GM23338 (cell line): Measurements from ENCODE around the gene FANCB. TPM values are rescaled to one million over a fixed set of nuclear protein-coding genes. Genes with fewer than 3 reads are reported as not detected.
A peak's percentile ranks its signal among the peaks of the same experiment; 100 is the strongest.

ENCODE experiments used
- ATAC-seq: fragments of 200-7000 bp; cut with Tn5 transposase; 3 replicates; pipeline ENCODE4 v1.9.1; 2020
- DNase-seq: peaks from one replicate; pipeline ENCODE4 v3.0.0-alpha.2; 2015; ENCODE audit warnings: low spot score
- H2AFZ ChIP-seq: fragments of 200-600 bp; sonication (generic); 2 replicates; pipeline ENCODE4 v1.8.0; 2016; ENCODE audit warnings: antibody characterized with exemption, mild to moderate bottlenecking, moderate library complexity
- H3F3A ChIP-seq: fragments of 200-600 bp; sonication (generic); replicated peaks from 2 replicates; pipeline ENCODE4 v1.8.0; 2017; ENCODE audit warnings: antibody characterized with exemption, mixed run types, low read depth
- H3K27ac ChIP-seq: fragments of 200-600 bp; sonication (generic); 2 replicates; pipeline ENCODE4 v1.6.1; 2016; ENCODE audit warnings: low read depth
- H3K27me3 ChIP-seq: fragments of 200-600 bp; sonication (generic); 2 replicates; pipeline ENCODE4 v1.8.0; 2016; ENCODE audit warnings: mild to moderate bottlenecking, mixed run types, moderate library complexity; ENCODE audit not compliant: insufficient read depth
- H3K36me3 ChIP-seq: fragments of 200-600 bp; sonication (generic); 2 replicates; pipeline ENCODE4 v1.8.0; 2016; ENCODE audit warnings: mild to moderate bottlenecking; ENCODE audit not compliant: insufficient read depth
- H3K4me1 ChIP-seq: fragments of 200-600 bp; sonication (generic); 2 replicates; pipeline ENCODE4 v1.8.0; 2016; ENCODE audit warnings: mild to moderate bottlenecking, moderate library complexity; ENCODE audit not compliant: insufficient read depth
- H3K4me2 ChIP-seq: fragments of 200-600 bp; sonication (generic); 2 replicates; pipeline ENCODE4 v1.7.1; 2017; ENCODE audit warnings: mixed run types
- H3K4me3 ChIP-seq: fragments of 200-600 bp; sonication (generic); 2 replicates; pipeline ENCODE4 v1.6.1; 2016; ENCODE audit warnings: mixed run types
- H3K79me2 ChIP-seq: fragments of 200-600 bp; sonication (generic); replicated peaks from 2 replicates; pipeline ENCODE4 v1.8.0; 2017; ENCODE audit warnings: mild to moderate bottlenecking; ENCODE audit not compliant: insufficient read depth
- H3K9me2 ChIP-seq: fragments of 200-600 bp; sonication (generic); 2 replicates; pipeline ENCODE4 v1.8.0; 2017; ENCODE audit not compliant: insufficient read depth
- H4K20me1 ChIP-seq: fragments of 200-600 bp; sonication (generic); replicated peaks from 2 replicates; pipeline ENCODE4 v1.8.0; 2017; ENCODE audit warnings: mild to moderate bottlenecking; ENCODE audit not compliant: insufficient read depth
- H3K27ac Mint-ChIP-seq: 2 replicates; pipeline ENCODE4 v1.8.0; 2020; ENCODE audit warnings: inconsistent platforms, mild to moderate bottlenecking, moderate library complexity, mixed read lengths
- H3K27me3 Mint-ChIP-seq: 3 replicates; pipeline ENCODE4 v1.8.0; 2022; ENCODE audit warnings: low read depth, mild to moderate bottlenecking, moderate library complexity, mixed read lengths, inconsistent platforms; ENCODE audit not compliant: insufficient read depth, poor library complexity
- H3K36me3 Mint-ChIP-seq: 3 replicates; pipeline ENCODE4 v1.8.0; 2021; ENCODE audit warnings: low read depth, mild to moderate bottlenecking, inconsistent platforms, moderate library complexity, mixed read lengths
- H3K4me1 Mint-ChIP-seq: 3 replicates; pipeline ENCODE4 v1.8.0; 2020; ENCODE audit warnings: mild to moderate bottlenecking, inconsistent platforms, mixed read lengths
- H3K4me3 Mint-ChIP-seq: 3 replicates; pipeline ENCODE4 v1.8.0; 2021; ENCODE audit warnings: moderate library complexity, mild to moderate bottlenecking, inconsistent platforms, mixed read lengths
- H3K9me3 Mint-ChIP-seq: 3 replicates; pipeline ENCODE4 v1.8.0; 2020; ENCODE audit warnings: moderate library complexity, mild to moderate bottlenecking, inconsistent platforms, mixed read lengths
- CREB1 ChIP-seq: fragments of 250-450 bp; sonication (Bioruptor Pico); IDR thresholded peaks from 2 replicates; pipeline ENCODE4 v1.5.0; 2020; ENCODE audit warnings: low read depth, mild to moderate bottlenecking, moderate library complexity
- EZH2 ChIP-seq: fragments of 200-600 bp; sonication (generic); IDR thresholded peaks from one replicate; pipeline ENCODE4 v1.8.0; 2017; ENCODE audit warnings: antibody characterized with exemption, mild to moderate bottlenecking, low read depth; ENCODE audit not compliant: unreplicated experiment
- EZH2phosphoT487 ChIP-seq: fragments of 200-600 bp; sonication (generic); IDR thresholded peaks from one replicate; pipeline ENCODE4 v1.8.1; 2018; ENCODE audit warnings: antibody characterized with exemption; ENCODE audit not compliant: unreplicated experiment
- JUNB ChIP-seq: IDR thresholded peaks from one replicate; pipeline ENCODE4 v1.6.1; 2016; ENCODE audit warnings: antibody characterized with exemption; ENCODE audit not compliant: unreplicated experiment
- NANOG ChIP-seq: IDR thresholded peaks from 2 replicates; pipeline ENCODE4 v1.6.1; 2016; ENCODE audit warnings: antibody characterized with exemption, borderline replicate concordance
- POLR2AphosphoS5 ChIP-seq: IDR thresholded peaks from 2 replicates; pipeline ENCODE4 v1.6.1; 2016; ENCODE audit warnings: antibody characterized with exemption, low read depth
- STAT1 ChIP-seq: IDR thresholded peaks from one replicate; pipeline ENCODE4 v1.6.1; 2016; ENCODE audit warnings: antibody characterized with exemption; ENCODE audit not compliant: unreplicated experiment
- ZNF114 ChIP-seq: fragments of 250-450 bp; sonication (Bioruptor Pico); IDR thresholded peaks from 2 replicates; pipeline ENCODE4 v1.5.0; 2020; ENCODE audit warnings: mild to moderate bottlenecking, moderate library complexity
- ZNF331 ChIP-seq: fragments of 250-450 bp; sonication (Bioruptor Pico); IDR thresholded peaks from 2 replicates; pipeline ENCODE4 v1.5.0; 2020; ENCODE audit warnings: low read depth, mild to moderate bottlenecking, moderate library complexity
- polyA plus RNA-seq: library from polyadenylated mRNA; unstranded; fragments of >200 nt; fragmentation: Nextera tagmentation; extraction: Ambion mirVana; gene quantifications from 2 replicates; pipeline ENCODE4 v1.2.1, GENCODE V29; 2016
- total RNA-seq: library from RNA; depleted of rRNA; stranded (reverse); fragments of >200 nt; shearing (Covaris generic); gene quantifications from 2 replicates; pipeline ENCODE4 v1.2.3, GENCODE V29; 2014
- TF ChIP-seq, protein P1 (sequence below): IDR thresholded peaks from 2 replicates; pipeline ENCODE4 v1.6.1; 2016; ENCODE audit warnings: antibody characterized with exemption
- TF ChIP-seq, protein P2 (sequence below): IDR thresholded peaks from one replicate; pipeline ENCODE4 v1.6.1; 2018; ENCODE audit warnings: antibody characterized with exemption; ENCODE audit not compliant: unreplicated experiment
- TF ChIP-seq, protein P3 (sequence below), 2 experiments: fragments of 200-600 bp in 1 of 2; sonication (generic) in 1 of 2; conservative IDR thresholded peaks; 2 replicates each; pipeline versions ENCODE4 v1.5.1 to v1.6.1; 2016 to 2017; ENCODE audit warnings: antibody characterized with exemption in 2 of 2, low read depth in 2 of 2, mild to moderate bottlenecking in 2 of 2, moderate library complexity in 1 of 2

FANCB gene
- total and polyA plus RNA-seq, 2 experiments from 2014 or later = 16.2 to 16.8 TPM

DNA sequence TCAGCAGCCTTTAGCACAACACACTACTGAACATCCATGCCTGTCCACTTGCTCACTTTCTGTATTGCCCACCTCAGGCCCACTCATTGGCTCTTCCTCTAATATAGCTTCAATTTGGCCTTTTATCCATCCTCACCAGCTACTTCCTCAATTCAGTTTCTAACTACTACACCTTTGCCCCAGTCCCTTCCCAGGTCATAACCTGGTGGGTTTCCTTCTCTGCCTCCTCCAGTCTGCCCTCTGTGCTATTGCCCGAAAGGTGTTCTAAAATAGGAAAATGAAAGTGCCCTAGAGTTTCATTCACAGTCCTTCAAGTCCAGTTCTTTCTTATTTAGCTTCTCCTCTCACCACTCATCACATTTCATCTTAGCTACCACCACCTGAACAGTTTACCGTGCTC lies 23.4 kb upstream of the FANCB start:
- H3F3A ChIP-seq = no peaks in the 10 kb centered on the region
- TF ChIP-seq NANOG = no peak
- no peak for TF ChIP-seq POLR2AphosphoS5
- TF ChIP-seq ZNF114 (CRISPR knock-in tag) = no peak
- no peak for TF ChIP-seq CREB1
- TF ChIP-seq STAT1 = no peak
- TF ChIP-seq, protein P1, sequence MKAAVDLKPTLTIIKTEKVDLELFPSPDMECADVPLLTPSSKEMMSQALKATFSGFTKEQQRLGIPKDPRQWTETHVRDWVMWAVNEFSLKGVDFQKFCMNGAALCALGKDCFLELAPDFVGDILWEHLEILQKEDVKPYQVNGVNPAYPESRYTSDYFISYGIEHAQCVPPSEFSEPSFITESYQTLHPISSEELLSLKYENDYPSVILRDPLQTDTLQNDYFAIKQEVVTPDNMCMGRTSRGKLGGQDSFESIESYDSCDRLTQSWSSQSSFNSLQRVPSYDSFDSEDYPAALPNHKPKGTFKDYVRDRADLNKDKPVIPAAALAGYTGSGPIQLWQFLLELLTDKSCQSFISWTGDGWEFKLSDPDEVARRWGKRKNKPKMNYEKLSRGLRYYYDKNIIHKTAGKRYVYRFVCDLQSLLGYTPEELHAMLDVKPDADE = no peak

DNA sequence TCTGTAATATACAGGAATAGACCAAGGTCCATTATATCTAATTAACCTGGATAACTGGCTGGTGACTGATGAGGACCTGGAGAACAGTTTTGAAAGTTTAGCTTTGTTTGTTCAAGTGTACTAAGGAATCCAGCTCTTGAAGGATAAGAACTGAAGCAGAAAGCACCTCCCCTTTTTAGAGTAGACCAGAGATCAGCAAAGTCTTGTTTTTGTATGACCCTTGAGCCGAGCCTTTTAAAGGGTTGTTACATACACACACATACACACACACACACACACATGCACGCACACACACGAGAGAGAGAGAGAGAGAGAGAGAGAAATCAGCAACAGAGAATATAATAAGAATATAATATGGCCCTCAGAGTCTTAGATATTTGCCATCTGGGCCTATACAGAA lies 13.4 kb upstream of the FANCB start:
- Histone ChIP-seq H2AFZ (no peak overlapping the region), H3K4me2 (no peak overlapping the region), H4K20me1 (no peaks in the 10 kb centered on the region), H3K9me2 (no peaks in the 10 kb centered on the region), H3K36me3 (no peaks in the 10 kb centered on the region), H3K79me2 (no peaks in the 10 kb centered on the region), H3K27me3 (no peaks in the 10 kb centered on the region), H3F3A (no peaks in the 10 kb centered on the region), H3K4me3 (no peak overlapping the region), H3K27ac (no peak overlapping the region), H3K4me1 (peaks cover 4% of the 10 kb centered on the region; the same call in 1 of the 2 replicates)
- Mint-ChIP-seq H3K36me3 (no peaks in the 10 kb centered on the region), H3K27ac (no peak overlapping the region), H3K27me3 (peaks cover 1% of the 10 kb centered on the region), H3K9me3 (no peaks in the 10 kb centered on the region), H3K4me1 (no peaks in the 10 kb centered on the region), H3K4me3 (no peak overlapping the region)
- DNase-seq (no peak), ATAC-seq (no peak)
- TF ChIP-seq EZH2 = no peak

More for the DNA sequence above, 23.4 kb upstream of the FANCB start:
- Mint-ChIP-seq H3K27ac (peak overlapping the region; percentile 30), H3K4me1 (peaks cover 3% of the 10 kb centered on the region; the same call in 2 of the 3 replicates), H3K9me3 (no peaks in the 10 kb centered on the region), H3K4me3 (no peak overlapping the region), H3K36me3 (no peaks in the 10 kb centered on the region), H3K27me3 (no peaks in the 10 kb centered on the region)
- H3K9me2 ChIP-seq = no peaks in the 10 kb centered on the region
- ATAC-seq (no peak), DNase-seq (no peak)
- H3K4me3 ChIP-seq = no peak overlapping the region
- H4K20me1 ChIP-seq = no peaks in the 10 kb centered on the region
- H3K4me1 ChIP-seq = no peaks in the 10 kb centered on the region
- H3K27ac ChIP-seq = no peak overlapping the region
- H3K36me3 ChIP-seq = no peaks in the 10 kb centered on the region
- H3K79me2 ChIP-seq = no peaks in the 10 kb centered on the region
- no peaks in the 10 kb centered on the region for H3K27me3 ChIP-seq
- no peak overlapping the region for H3K4me2 ChIP-seq
- no peak overlapping the region for H2AFZ ChIP-seq

DNA sequence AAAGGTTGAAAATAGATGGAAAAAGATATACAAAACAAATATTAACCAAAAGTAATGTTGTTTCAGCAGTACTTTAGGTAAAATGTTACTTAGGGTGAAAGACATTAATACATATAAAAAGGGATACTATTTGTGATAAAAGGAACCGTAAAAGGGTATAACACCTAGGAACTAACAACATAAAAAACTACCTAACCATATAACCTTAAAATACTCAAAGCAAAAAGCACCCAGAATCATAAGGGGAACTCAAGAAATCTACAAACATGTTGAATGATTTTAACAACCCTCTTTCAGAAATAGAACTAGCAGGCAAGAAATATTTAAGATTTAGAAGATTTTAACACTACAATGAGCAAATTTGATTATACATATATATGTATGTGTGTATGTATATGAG lies 11.8 kb upstream of the FANCB start:
- Histone ChIP-seq H3K4me3 (no peak overlapping the region), H4K20me1 (no peaks in the 10 kb centered on the region), H3K4me2 (no peak overlapping the region), H3F3A (no peaks in the 10 kb centered on the region), H3K27me3 (no peaks in the 10 kb centered on the region), H3K4me1 (no peaks in the 10 kb centered on the region), H3K9me2 (no peaks in the 10 kb centered on the region), H3K36me3 (no peaks in the 10 kb centered on the region), H3K27ac (no peak overlapping the region), H2AFZ (no peak overlapping the region), H3K79me2 (no peaks in the 10 kb centered on the region; the same call in 1 of the 2 replicates)
- no peak overlapping the region for H3K4me3 Mint-ChIP-seq
- DNase-seq (no peak), ATAC-seq (no peak)
- H3K27me3 Mint-ChIP-seq = peaks cover 1% of the 10 kb centered on the region
- H3K36me3 Mint-ChIP-seq = no peaks in the 10 kb centered on the region
- H3K27ac Mint-ChIP-seq = no peak overlapping the region
- H3K9me3 Mint-ChIP-seq = no peaks in the 10 kb centered on the region
- H3K4me1 Mint-ChIP-seq = no peaks in the 10 kb centered on the region
- TF ChIP-seq POLR2AphosphoS5 = no peak
- TF ChIP-seq, protein P2, sequence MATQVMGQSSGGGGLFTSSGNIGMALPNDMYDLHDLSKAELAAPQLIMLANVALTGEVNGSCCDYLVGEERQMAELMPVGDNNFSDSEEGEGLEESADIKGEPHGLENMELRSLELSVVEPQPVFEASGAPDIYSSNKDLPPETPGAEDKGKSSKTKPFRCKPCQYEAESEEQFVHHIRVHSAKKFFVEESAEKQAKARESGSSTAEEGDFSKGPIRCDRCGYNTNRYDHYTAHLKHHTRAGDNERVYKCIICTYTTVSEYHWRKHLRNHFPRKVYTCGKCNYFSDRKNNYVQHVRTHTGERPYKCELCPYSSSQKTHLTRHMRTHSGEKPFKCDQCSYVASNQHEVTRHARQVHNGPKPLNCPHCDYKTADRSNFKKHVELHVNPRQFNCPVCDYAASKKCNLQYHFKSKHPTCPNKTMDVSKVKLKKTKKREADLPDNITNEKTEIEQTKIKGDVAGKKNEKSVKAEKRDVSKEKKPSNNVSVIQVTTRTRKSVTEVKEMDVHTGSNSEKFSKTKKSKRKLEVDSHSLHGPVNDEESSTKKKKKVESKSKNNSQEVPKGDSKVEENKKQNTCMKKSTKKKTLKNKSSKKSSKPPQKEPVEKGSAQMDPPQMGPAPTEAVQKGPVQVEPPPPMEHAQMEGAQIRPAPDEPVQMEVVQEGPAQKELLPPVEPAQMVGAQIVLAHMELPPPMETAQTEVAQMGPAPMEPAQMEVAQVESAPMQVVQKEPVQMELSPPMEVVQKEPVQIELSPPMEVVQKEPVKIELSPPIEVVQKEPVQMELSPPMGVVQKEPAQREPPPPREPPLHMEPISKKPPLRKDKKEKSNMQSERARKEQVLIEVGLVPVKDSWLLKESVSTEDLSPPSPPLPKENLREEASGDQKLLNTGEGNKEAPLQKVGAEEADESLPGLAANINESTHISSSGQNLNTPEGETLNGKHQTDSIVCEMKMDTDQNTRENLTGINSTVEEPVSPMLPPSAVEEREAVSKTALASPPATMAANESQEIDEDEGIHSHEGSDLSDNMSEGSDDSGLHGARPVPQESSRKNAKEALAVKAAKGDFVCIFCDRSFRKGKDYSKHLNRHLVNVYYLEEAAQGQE = no peak
- no peak for TF ChIP-seq NANOG
- TF ChIP-seq ZNF331 (CRISPR knock-in tag) = no peak
- TF ChIP-seq, protein P3, sequence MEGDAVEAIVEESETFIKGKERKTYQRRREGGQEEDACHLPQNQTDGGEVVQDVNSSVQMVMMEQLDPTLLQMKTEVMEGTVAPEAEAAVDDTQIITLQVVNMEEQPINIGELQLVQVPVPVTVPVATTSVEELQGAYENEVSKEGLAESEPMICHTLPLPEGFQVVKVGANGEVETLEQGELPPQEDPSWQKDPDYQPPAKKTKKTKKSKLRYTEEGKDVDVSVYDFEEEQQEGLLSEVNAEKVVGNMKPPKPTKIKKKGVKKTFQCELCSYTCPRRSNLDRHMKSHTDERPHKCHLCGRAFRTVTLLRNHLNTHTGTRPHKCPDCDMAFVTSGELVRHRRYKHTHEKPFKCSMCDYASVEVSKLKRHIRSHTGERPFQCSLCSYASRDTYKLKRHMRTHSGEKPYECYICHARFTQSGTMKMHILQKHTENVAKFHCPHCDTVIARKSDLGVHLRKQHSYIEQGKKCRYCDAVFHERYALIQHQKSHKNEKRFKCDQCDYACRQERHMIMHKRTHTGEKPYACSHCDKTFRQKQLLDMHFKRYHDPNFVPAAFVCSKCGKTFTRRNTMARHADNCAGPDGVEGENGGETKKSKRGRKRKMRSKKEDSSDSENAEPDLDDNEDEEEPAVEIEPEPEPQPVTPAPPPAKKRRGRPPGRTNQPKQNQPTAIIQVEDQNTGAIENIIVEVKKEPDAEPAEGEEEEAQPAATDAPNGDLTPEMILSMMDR (conservative IDR thresholded peaks at IDR 0.05; ENCODE audit: low read depth in 2 of 2) = no peak
- TF ChIP-seq ZNF114 (CRISPR knock-in tag) = no peak
- TF ChIP-seq JUNB = no peak
- no peak for TF ChIP-seq EZH2
- TF ChIP-seq STAT1 = no peak
- TF ChIP-seq EZH2phosphoT487 = no peak
